Fibroblast of upper back skin (primary cell): ENCODE measurements around the gene TRIP11.

Experiments
- DNase-seq: peaks from one replicate; pipeline ENCODE4 v3.0.0-alpha.2; 2013

The TRIP11 gene

GRCh38 chr14:92009604-92010003 is 30.3 kb downstream of the TRIP11 start:
- DNase-seq, result no peak

GRCh38 chr14:92005019-92005418 is 34.8 kb downstream of the TRIP11 start:
- no peak for DNase-seq

- DNase-seq, result no peak
These were observed 35.8 kb downstream of the TRIP11 start for GRCh38 chr14:92004062-92004461.

- DNase-seq, result no peak
These were observed 40.9 kb downstream of the TRIP11 start for GRCh38 chr14:91998667-91999570.

GRCh38 chr14:91997492-91997891 is 42.4 kb downstream of the TRIP11 start:
- DNase-seq, result no peak

GRCh38 chr14:91996948-91997371 is 42.9 kb downstream of the TRIP11 start:
- DNase-seq, result peak; percentile 96

GRCh38 chr14:91987192-91987591 is 52.7 kb downstream of the TRIP11 start:
- DNase-seq, result no peak

- DNase-seq, result peak; percentile 33
These were observed 54.2 kb downstream of the TRIP11 start for GRCh38 chr14:91985521-91986255.

GRCh38 chr14:91985008-91985407 is 54.9 kb downstream of the TRIP11 start:
- peak; percentile 85 for DNase-seq

- peak; percentile 85 for DNase-seq
These were observed 56.3 kb downstream of the TRIP11 start for GRCh38 chr14:91983588-91983987.

- peak; percentile 91 for DNase-seq
These were observed 59.7 kb downstream of the TRIP11 start for GRCh38 chr14:91980157-91980556.

- DNase-seq, result peak; percentile 30
These were observed 62.0 kb downstream of the TRIP11 start for GRCh38 chr14:91977884-91978283.

- no peak for DNase-seq
These were observed 64.1 kb downstream of the TRIP11 start for GRCh38 chr14:91975763-91976162.

- no peak for DNase-seq
These were observed 68.6 kb downstream of the TRIP11 start for GRCh38 chr14:91971188-91971778.

GRCh38 chr14:91968280-91968679 is 71.6 kb downstream of the TRIP11 start:
- no peak for DNase-seq

GRCh38 chr14:91964724-91965123 is 75.1 kb downstream of the TRIP11 start:
- DNase-seq, result no peak

- no peak for DNase-seq
These were observed 75.8 kb downstream of the TRIP11 start for GRCh38 chr14:91964011-91964410.

GRCh38 chr14:91963465-91963864 is 76.4 kb downstream of the TRIP11 start:
- no peak for DNase-seq

- no peak for DNase-seq
These were observed 78.3 kb downstream of the TRIP11 start for GRCh38 chr14:91961297-91962220.

GRCh38 chr14:91957876-91958313 is 82.0 kb downstream of the TRIP11 start:
- no peak for DNase-seq

- DNase-seq, result no peak
These were observed 83.2 kb downstream of the TRIP11 start for GRCh38 chr14:91956616-91957015.

- DNase-seq, result no peak
These were observed 84.7 kb downstream of the TRIP11 start for GRCh38 chr14:91955168-91955567.
